Measurements from ENCODE around the gene CCDC184.
A peak's percentile ranks its signal among the peaks of the same experiment; 100 is the strongest.

CCDC184 gene

DNA sequence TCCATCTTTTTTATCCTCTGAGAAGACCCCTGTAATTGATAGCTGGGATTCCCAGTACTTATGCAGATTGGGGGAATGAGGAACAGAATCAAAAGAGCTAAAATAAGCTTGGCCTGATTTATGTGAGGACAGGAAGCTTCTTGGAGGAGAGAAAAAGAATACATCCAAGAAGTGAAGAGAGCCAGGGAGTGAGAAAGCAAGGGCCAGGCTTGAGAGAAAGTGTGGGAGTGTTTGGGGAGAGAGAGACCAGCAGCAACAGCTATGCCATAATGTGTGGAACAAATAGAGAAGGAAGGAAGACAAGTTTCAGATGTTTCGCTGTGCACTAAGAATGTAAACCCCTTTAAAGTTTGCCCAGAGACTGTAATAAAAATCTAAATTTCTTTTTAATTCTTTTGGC, 4.0 kb upstream of the CCDC184 start:
- DNase-seq (ENCODE audit: low read depth), result no peak

DNA sequence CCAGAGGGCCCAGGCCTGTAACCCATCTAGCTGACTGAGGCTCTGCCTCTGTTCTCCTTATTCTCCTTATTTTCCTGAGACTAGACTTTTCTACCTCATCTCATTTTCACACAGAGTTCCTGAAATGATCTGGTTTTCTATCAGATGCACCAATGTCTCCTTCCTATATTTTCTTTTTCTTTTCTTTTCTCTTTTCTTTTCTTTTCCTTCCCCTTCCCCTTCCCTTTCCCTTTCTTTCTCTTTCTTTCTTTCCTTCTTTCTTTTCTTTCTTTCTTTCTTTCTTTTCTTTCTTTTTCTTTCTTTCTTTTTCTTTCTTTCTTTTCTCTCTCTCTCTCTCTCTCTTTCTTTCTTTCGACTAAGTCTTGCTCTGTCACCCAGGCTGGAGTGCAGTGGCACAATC, 3.0 kb upstream of the CCDC184 start:
- no peak for DNase-seq (ENCODE audit: low read depth)

DNA sequence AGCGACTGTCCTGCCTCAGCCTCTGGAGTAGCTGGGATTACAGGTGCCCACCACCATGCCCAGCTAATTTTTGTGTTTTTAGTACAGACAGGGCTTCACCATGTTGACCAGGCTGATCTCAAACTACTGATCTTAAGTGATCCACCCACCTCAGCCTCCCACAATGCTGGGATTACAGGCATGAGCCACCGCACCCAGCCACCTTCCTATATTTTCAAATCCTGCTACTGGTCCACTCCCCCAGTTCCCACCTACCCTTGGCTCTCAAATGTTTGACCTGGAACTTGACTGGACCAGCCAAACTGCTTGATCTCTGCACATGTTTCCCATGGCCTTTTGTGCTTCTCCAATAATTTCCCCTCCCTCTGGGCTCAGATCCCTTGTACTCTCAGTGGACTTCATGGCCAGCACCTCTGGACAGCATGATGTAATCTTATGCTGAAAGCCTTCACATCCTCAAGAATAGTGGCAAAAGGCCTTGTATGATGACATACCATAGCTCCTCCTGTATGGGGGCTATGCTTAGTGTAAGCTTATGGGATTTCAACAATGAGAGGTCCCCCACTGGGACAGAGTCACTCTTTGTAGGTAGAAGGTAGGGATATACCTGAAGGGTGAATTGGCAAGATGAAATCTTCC, 2.5 kb upstream of the CCDC184 start:
- DNase-seq (ENCODE audit: low read depth), result no peak

DNA sequence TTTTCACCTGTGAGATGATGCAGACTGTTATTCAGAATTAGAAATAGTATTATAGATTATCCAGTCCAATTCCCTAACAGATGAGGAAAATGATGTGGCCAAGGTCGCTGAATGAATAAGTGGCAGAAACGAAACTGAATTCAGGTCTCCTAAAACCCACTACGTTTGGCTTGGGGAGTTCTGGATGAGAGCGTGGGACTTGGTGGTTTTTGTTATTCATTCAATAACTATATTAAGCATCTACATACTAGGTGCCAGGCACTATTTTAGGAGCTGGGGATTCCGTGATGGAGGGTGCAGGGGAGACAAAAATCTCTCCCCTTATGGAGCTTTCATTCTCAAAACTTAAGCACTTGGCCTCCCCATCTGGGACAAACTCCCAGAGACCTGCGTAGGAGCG, 813 bp upstream of the CCDC184 start:
- no peak for DNase-seq (ENCODE audit: low read depth)

DNA sequence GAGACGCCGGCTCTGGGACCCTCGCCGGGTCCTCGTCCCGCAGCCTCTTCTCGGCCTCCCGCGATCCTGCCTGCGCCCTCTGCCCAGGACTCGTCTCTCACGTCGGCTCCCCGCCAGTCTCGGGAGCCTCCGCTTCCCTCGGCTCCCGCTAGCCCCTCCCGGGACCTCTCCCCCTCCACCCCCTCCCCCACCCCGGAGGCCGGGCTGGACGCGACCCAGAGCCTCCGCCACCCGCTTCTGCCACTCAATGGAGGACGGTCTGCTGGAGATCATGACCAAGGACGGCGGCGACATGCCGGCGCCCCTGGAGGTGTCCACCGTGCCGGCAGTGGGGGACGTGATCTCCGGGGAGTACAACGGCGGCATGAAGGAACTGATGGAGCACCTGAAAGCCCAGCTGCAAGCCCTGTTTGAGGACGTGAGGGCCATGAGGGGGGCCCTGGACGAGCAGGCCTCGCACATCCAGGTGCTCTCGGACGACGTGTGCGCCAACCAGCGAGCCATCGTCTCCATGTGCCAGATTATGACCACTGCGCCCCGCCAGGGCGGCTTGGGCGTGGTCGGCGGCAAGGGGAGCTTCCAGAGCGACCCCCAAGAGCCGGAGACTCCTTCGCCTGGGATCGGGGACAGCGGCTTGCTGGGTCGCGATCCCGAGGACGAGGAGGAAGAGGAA, 568 bp downstream of the CCDC184 start:
- no peak for DNase-seq (ENCODE audit: low read depth)

DNA sequence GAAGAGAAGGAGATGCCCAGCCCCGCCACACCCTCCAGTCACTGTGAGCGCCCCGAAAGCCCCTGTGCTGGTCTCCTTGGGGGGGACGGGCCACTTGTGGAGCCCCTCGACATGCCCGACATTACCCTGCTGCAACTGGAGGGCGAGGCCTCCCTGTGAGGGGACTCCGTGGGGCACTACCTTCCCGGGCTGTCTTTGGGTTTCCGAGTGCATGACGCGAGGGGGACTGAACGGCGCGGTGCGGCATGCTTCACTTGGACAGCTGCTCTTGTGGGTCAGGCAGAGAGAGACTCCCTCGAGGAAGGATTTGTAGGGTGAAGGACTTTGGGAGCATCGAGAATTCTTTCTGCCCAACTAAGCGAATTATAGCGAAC, 1.1 kb downstream of the CCDC184 start:
- DNase-seq (ENCODE audit: low read depth), result no peak

DNA sequence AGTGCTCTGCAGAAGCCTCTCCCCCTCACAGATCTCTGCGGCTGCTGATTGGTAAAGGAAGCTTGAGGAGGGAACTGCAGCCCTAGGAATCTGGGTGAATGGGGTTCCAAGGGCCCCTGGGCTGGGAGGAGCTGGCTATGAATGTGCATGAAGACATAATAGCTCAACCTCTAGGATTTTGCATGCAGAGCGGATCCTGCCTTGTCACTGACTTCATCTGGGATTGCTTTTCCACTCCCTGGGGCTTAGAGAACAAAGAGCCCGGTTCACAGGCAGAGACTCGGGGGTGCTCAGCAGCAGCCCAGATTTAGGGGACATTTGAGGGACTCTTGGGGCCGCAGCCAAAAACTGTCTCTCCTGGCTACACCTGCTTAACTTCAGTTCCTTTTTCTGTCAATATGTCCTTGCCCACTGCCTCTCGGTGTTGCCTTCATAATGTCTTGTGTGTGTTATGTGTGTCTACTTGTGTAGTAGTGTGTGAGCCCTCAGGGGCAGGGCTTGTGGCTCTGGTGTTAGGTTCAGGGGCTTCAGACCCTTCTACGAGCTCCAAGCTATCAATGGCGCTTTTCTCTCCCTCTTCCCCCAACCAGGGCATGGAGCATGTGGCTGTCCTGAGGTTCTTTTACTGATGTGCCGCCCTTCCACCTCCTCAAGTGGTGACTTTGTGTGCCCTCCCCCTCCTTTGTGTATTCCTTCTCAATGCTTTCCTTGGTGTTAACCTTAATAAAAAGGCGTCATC, 1.9 kb downstream of the CCDC184 start:
- DNase-seq (ENCODE audit: low read depth), result no peak

DNA sequence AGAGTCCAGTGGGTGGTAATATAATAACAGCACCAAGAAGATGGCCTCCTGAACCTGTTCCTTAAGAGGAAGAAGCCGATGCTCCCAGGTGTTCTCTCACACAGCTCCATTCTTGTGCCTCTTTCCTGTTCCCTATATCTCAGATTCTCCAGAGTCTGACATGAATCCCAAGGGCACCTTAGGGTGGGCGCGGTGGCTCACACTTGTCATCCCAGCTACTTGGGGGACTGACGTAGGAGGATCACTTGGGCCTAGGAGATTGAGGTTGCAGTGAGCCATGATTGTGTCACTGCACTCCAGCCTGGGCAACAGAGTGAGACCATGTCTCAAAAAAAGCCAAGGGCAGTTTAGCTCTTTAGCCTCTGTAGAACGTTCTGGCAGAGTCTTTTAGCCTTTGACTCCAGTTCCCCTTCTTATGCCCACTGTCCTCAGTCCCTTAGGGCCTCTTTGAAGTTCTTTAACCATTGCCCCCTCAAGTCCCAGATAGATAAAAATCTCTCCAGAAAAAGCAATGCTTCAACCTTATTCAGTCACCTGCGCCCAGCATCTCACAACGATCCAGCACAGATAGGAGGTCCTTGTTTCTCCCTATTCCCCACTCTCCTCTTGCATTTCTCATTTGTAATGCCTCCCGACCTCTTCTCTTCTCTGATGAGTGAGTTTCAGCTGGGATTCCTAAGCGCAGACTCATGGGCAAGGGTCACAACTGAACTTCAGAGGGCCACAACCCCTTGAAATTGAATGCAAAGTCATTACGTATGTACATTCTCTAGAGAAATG, 4.7 kb downstream of the CCDC184 start:
- DNase-seq (ENCODE audit: low read depth), result no peak

DNA sequence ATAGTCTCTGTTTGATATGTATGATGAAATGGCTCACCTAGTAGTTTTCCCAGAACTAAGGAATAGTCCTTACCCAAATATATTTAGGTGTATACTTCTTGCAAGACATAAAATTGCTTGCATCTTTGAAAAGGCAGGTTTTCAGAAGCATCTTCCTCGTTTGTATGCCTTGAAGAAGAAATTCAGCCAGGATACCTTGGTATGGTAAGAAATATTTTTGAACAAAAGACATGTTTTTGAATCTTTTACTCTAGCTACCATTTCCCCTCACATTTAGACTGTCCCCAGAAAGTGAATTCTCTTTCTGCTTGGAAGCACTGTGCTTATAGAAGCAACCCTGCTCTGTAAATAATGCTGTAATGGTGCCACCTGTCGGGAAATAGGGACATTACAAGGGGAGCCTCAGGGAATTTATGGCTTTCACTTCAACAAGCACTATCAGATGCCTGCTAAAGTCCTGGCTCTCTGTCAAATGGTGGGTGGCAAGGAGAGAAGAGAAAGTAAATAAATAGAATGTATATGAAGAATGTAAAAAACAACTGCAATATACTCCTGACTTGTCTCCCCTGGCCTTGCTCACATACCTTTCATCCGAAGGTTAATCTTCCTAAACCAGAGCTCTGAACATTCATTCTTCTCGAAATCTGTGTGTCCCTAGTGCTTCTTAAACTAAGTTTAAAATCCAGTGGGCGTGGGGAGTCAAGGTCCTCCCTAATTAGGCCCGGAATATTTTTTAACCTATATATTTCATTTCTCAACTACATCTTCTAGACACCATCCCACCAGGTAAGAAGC, 6.1 kb downstream of the CCDC184 start:
- peak; percentile 45 for DNase-seq (ENCODE audit: low read depth)

DNA sequence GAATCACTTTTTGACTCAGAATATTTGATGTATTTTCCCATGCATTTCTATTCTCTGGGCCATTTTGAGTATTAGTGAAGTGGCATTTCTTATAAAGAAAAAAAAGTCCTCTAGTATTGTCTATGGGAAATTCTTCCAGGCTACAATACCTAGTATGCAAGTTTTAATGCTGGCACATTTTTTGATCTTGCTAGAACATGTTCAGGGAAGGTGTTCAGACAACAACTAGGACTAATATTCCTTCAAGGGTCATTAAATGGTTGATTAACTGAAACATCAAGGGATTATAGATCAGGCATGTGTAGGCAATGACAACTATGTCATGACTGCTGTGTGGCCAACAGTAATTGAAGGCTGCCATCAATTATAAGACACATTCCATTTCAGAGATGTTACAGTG, 7.7 kb downstream of the CCDC184 start:
- DNase-seq (ENCODE audit: low read depth), result no peak

DNA sequence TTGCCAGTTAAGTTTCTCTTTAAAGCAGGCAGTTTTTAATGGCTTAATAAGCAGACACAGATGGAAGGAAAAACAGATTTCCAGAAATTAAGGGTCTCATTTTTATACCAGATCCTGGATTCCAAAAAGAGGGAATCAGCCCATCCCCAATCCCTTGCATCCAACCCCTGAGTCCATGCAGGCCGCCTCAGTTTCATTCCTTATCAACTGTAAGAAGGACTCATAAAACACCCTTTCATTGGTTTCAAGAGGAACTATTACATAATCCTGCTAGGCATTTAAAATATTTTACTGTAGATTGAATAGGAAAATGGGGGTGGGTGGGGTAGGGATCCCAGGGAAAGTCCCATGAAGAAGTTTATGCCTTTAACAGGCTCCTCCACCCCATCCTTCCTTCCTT, 9.4 kb downstream of the CCDC184 start:
- no peak for DNase-seq (ENCODE audit: low read depth)

DNA sequence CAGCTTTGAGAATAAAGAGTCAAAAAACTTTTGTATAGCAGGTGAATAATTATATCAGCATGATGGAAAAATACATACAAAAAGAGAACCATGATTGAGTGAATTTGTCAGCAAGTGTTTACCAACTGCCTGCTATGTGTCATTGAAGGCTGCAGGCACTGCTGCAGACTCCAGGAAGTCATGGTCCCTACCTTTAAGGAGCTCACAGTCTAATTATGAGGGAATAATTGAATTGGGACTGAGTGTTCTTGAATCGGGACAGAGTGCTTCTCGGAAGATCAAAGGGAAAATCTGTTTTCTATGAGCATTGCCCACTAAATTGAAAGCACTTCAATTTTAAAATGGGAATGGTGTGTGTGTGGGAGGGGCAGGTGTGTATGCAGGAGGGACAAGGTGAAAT, 10.2 kb downstream of the CCDC184 start:
- DNase-seq (ENCODE audit: low read depth), result no peak

DNA sequence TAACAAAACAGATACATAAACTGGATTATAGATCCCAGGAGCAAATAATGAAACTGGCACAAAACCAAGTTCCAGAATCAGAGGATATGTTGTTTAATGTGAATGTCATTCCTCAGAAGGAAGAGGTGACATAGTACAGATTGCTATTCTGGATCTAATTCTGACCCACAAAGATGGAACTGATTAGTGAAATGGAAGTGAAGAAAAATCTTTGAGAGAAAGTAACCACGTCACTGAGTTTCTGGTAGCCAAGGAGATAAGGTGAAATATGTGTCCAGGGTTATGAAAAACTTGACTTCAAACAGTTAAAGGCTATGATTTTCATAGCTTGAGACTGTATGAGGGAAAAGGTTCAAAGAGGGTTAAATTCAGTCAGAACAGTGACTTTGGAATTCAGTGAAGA, 11.4 kb downstream of the CCDC184 start:
- DNase-seq (ENCODE audit: low read depth), result no peak

DNA sequence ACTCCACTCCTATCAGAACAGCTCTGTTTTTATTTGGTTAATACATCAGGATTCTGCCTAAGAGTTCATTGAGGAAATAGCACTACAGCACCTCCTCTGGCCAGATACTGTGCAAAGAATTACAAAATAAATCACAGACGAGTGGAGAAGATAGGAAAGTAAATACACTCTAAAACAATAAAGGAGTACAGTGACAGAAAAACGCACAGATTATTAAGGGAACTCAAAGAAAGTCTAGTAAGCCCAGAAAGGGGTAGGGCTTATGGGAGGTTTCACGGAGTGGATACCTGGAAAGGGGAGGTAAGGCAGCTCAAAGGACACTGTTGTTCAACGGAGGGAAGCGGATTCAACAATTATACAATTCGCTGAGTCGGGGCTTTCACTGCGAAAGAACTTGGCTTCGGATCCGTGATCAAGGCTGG, 14.1 kb downstream of the CCDC184 start:
- no peak for DNase-seq (ENCODE audit: low read depth)

DNA sequence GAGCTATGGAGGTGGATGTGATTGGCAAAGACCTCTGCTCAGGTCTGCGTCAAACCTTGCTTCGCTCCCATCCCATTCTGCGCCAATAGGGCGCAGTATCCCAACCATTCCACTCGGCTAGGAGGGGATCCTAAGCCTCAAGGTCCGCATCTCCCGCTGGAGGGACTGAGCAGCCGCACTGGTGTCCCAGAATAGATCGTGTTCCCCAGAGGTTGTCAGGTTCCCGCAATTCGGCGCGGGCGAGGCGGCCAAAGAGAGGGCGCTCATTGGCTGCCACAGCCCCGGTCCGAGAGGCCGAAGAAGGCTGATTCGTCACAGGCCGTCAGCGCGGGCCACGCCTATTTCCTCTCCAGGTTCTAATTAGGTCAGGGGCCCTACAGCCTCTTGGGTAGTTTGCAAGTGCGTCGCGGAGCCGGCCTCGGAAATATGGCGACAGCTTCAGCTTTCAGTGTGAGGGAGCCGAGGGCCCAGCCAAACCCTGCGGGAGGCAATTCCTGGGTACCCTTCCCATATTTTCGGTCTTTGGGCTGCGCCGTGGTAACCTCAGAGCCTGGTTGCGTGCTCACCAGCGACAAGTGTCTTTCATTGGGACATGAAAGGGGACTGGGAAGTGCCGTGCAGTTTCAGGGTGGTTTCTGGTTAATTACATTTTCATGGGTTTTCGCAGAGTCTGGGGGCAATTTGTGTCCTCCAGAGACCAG, 14.7 kb downstream of the CCDC184 start:
- peak; percentile 82 for DNase-seq (ENCODE audit: low read depth)

DNA sequence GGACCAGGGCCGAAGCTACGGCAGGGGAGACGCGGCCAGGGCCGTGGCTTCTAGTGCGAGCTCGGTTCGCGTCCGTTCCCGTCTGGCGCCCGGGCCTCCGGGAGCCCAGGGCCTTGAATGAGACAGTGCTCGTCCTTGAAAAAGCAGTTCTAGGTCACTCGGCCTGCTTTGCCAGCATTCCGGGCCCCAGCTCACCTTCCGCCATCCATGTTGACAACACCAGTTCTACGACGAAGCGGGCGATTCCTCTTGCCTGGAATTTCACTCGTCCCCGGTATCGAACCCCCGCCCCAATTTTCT, 15.2 kb downstream of the CCDC184 start:
- no peak for DNase-seq (ENCODE audit: low read depth)

DNA sequence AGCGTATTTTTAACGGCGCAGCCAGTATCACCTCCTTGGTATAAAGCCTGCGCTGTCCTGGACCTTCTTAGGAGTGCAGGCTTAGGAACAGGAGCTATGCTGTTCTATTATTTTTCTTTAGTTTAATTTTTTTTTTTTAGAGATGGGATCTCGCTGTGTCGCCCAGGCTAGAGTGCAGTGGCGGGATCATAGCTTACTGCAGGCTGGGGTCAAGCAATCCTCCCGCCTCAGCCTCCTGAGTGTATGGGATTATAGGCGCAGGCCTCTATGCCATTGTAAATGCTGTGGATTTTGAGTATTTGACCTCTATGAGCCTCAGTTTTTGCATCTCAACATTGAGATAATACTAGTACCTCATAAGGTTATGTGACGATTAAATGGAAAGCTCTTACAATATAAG, 15.5 kb downstream of the CCDC184 start:
- DNase-seq (ENCODE audit: low read depth), result no peak

DNA sequence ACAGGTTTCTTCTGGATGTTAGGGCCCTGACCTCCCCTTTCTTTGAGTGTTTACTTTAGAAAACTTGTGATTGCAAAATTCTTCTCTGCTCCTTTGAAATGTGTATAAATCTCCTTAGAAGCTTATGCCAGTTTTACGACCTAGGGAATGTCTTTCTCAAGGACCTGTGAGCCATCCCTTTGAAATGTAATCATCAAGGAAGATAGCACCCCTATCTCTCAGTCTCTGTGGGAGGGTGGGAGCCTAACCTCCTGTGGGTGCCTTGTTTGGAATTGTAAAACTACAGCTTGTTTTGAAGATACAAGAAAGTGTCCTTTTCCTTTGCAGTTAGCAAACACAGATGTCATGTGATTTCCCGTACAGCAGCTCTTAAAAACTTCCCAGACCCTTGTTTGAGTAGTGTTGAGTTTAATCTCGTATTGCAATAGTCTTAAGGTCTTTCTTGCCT, 16.4 kb downstream of the CCDC184 start:
- no peak for DNase-seq (ENCODE audit: low read depth)

DNA sequence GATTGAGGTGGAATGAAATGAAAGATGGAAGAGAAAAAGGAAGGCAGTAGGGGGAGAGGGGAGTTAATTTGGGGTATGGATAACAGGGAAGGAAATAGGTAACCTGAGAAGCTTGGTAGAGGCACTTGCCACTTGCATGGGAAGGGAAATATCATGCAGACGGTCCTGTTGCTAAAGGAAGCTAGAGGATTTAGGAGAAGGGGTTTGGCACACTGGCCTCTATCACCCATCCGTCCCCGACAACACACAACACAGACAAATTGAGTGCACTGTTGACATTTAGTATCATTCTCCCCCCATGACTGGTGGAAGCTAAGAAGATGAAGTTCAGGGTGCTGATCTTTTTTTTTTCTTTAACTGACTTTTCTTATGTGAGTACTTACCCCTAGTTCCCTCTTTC, 17.6 kb downstream of the CCDC184 start:
- DNase-seq (ENCODE audit: low read depth), result no peak

DNA sequence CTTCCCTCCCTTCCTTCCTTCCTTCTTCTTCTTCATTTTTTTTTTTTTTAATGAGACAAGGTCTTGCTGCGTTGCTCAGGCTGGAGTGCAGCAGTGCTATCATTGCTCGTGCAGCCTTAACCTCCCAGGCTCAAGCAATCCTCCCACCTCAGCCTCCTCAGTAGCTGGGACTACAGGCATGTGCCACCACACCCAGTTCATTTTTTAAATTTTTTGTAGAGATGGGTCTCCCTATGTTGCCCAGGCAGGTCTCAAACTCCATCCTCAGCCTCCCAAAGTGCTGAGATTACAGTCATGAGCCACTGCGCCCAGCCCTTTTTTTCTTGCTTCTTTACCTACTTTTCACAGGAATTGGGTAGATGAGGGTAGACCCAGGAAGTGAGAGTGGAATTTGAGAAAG, 18.1 kb downstream of the CCDC184 start:
- DNase-seq (ENCODE audit: low read depth), result no peak

DNA sequence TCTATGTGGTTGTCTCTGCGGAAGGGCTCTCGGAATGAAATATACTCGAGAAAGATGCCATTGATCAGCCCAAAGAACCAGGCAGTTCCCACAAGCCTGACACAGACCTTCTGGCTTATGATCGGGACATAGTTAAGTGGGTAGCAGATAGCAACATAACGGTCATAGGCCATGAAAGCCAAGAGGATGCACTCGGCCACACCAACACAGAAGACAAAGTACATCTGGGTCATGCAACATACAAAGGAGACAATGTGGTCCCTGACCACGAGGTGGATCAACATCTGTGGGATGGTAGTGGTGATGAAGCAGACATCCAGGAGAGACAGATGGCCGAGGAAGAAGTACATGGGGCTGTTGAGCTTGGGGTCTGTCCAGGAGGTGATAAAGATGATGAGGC, 19.3 kb downstream of the CCDC184 start:
- no peak for DNase-seq (ENCODE audit: low read depth)

All from GM04504 (cell line).